Peyer's patch (tissue), 4 donors: ENCODE results near the gene COLEC12.

Experiments
- POLR2A ChIP-seq, 2 donors: fragments of 450-650 bp; IDR thresholded peaks; one replicate each; pipeline ENCODE4 v1.5.1; 2017; ENCODE audit warnings: antibody characterized with exemption in 2 of 2, mild to moderate bottlenecking in 2 of 2, moderate library complexity in 2 of 2
- TF ChIP-seq, protein P1 (sequence below), 6 experiments: fragments of 450-650 bp in 4 of 6; fragments of 200-600 bp in 2 of 6; sonication (generic) in 1 of 6; IDR thresholded peaks; one replicate each; pipeline ENCODE4 v1.5.1; 2017 to 2019; ENCODE audit warnings: antibody characterized with exemption in 6 of 6, mild to moderate bottlenecking in 3 of 6, moderate library complexity in 1 of 6

DNA sequence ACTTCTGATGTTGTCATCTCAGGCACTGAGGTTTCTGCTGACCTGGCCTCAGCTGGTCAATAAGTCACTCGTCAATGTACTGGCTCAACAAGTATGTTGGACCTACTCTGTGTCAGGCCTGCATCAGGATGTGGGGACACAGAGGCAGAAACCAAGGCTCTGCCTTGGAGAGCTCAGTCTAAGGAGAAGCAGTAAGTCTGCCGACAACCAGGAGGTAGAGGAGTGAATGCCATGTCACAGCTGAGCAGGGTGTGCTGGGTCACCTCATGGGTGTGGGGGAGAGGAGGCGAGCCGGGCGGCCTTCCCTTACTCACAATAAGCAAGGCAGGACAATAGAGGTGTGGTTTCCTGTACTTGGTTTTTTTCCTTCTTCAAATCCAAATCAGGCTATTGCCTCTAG, 75.8 kb downstream of the COLEC12 start:
- TF ChIP-seq, protein P1, sequence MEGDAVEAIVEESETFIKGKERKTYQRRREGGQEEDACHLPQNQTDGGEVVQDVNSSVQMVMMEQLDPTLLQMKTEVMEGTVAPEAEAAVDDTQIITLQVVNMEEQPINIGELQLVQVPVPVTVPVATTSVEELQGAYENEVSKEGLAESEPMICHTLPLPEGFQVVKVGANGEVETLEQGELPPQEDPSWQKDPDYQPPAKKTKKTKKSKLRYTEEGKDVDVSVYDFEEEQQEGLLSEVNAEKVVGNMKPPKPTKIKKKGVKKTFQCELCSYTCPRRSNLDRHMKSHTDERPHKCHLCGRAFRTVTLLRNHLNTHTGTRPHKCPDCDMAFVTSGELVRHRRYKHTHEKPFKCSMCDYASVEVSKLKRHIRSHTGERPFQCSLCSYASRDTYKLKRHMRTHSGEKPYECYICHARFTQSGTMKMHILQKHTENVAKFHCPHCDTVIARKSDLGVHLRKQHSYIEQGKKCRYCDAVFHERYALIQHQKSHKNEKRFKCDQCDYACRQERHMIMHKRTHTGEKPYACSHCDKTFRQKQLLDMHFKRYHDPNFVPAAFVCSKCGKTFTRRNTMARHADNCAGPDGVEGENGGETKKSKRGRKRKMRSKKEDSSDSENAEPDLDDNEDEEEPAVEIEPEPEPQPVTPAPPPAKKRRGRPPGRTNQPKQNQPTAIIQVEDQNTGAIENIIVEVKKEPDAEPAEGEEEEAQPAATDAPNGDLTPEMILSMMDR (IDR thresholded peaks at IDR 0.05): no peak
- TF ChIP-seq POLR2A (IDR thresholded peaks at IDR 0.05): no peak
